GM18498 (cell line): ENCODE data around the gene MTMR12.

Experiments used
- ATAC-seq: cut with Tn5 transposase; IDR thresholded peaks from one replicate; pipeline ENCODE4 v1.9.1; 2021; ENCODE audit warnings: mild to moderate bottlenecking, moderate library complexity; ENCODE audit not compliant: unreplicated experiment

MTMR12 gene, protein sequence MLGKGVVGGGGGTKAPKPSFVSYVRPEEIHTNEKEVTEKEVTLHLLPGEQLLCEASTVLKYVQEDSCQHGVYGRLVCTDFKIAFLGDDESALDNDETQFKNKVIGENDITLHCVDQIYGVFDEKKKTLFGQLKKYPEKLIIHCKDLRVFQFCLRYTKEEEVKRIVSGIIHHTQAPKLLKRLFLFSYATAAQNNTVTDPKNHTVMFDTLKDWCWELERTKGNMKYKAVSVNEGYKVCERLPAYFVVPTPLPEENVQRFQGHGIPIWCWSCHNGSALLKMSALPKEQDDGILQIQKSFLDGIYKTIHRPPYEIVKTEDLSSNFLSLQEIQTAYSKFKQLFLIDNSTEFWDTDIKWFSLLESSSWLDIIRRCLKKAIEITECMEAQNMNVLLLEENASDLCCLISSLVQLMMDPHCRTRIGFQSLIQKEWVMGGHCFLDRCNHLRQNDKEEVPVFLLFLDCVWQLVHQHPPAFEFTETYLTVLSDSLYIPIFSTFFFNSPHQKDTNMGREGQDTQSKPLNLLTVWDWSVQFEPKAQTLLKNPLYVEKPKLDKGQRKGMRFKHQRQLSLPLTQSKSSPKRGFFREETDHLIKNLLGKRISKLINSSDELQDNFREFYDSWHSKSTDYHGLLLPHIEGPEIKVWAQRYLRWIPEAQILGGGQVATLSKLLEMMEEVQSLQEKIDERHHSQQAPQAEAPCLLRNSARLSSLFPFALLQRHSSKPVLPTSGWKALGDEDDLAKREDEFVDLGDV

DNA sequence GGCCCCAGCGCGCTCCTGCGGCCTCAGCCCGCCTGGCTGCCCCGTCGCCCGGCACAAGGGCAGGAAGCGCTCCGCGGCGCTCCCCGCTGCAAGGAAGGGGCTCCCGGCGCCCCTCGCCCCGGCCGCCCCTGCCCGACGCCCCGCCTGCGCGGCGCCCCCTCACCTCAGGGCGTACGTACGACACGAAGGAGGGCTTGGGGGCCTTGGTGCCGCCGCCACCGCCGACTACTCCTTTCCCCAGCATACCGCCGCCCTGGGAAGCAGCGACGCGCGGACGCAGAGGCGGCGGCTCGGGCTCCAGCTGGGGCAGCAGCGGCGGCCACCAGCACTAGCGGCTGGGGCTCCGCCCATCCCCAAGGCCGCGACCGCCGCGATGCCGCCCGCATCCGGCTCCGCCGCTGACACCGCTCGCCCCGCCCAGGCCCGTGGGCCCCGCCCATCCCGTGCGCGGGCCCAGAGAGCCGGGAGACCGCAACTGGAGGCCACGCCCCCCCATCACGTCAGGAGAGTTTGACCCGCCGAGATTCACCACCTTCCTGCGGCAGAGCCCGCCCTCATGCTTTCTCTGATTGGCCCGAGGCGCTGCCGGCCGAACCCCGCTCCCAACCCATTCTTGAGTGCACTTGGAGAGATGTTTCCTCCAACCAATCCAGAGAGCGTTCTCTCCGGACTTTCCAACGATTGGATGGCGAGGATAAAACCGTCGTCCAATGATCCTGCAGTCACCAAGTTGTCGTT, at the start of gene MTMR12:
Gene MTMR12, minus strand, starts transcription at position 345 of the 738 bp plus-strand sequence. Its CDS starts 101 bp downstream, at position 244.
- peak; percentile 91 for ATAC-seq

DNA sequence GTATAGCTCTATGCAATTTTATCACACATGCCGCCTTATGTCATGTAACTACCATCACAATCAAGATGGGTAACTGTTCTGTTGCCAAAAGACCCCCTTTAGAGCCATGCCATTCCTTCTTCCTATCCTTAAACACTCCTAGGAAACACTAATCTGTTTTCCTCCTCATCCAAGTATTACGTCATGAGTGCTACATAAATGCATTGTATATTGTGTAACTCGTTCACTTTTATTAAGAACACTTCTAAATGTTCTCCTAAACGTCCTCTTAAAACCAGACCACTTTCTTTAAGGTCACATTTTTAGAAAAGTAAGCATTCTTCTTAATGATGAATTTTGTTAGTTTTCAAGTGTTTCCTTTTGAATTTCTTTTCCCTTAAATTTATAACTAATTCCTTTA, 49.8 kb upstream of the MTMR12 start:
- ATAC-seq = no peak

DNA sequence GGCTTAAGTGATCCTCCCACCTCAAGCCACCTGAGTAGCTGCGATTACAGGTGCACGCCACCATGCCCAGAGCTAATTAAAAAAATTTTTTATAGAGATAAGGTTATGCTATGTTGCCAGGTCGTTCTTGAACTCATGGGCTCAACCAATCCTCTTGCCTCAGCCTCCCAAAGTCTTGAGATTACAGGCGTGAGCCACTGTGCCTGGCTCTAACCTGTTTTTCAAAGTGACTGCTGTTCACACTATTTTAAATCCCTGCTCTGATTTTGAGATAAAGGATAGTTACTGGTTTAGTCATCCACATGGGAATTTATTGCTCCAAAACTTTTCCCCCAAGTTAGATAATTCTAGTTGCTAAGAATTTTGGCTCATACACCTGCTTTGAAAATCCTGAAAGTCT, 48.2 kb upstream of the MTMR12 start:
- ATAC-seq = no peak

DNA sequence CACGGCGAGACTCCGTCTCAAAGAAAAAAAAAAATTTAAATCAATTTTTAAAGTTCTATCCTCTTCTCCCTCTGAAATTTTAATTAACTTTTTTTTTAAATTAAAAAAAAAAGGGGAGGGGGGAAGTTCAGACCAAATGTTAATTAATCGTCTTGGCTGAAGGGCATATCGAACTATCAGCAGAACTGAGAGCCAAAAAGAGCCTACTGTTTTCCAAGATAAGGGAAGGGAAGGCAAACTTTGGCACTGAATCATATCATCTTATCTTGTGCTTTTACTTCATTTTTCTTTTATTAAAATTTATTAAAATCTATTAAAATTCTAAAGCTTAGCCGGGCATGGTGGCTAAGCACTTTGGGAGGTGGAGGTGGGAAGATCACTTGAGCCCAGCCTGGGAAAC, 45.9 kb upstream of the MTMR12 start:
- no peak for ATAC-seq

DNA sequence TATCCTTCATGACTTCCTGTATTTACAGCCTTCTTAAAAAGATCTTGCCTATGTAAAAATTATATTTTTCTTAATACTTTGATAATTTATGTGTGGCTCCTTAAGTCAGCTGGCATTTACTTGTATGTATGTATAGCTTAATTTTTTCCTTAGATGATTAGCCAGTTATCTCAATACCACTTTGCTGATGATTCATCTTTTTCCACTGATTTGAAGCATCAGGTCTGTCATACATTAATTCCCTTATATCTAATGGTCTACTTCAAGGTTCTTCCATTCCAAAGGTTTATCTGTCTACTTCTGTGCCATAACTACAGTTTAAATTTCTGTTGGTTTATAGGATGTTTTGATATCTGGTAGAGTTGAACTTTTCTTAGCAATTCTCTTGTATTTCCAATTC, 44.9 kb upstream of the MTMR12 start:
- no peak for ATAC-seq

DNA sequence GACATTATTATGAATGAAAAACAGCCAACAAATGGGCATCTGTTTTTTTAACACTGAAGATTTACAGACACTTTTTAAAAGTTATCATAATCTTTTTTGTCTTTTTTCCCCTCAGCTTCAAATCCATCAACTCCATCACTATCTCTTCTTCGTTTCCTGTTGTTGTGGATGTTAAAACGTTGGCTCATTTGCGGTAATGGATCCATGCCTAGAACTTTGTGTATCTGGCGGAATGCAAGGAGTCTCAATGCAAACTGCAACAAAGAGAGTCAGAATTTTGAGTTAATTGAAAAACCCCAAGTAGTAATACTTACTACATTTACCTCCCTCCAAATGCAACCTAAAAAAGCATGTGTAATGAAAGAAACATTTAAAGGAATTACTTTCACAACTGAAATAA, 42.9 kb upstream of the MTMR12 start:
- ATAC-seq = no peak

DNA sequence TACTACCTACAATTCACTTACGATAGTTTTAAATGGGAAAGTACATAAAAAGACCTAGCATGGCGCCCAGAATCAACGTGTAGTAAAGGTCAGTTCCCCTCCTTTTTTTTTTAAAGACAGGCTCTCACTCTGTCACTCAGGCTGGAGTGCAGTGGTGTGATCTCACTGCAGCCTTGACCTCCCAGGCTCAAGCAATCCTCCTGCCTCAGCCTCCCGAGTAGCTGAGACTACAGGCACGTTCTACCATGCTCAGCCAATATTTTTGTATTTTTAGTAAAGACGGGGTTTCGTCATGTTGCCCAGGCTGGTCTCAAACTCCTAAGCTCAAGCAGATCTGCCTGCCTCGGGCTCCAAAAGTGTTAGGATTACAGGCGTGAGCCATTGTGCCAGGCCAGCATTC, 40.7 kb upstream of the MTMR12 start:
- no peak for ATAC-seq

DNA sequence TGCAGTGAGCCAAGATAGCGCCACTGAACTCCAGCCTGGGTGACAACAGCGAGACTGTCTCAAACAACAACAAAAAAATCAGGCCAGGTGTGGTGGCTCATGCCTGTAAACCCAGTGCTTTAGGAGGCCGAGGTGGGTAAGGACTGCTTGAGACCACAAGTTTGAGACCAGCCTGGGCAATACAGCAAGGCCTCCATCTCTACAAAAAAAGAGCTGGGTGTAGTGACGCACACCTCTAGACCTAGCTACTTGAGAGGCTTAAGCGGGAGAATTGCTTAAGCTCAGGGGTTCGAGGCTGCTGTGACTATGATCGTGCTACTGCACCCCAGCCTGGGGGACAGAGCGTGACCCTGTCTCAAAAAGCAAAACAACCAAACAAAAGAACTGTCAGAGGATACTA, 39.9 kb upstream of the MTMR12 start:
- ATAC-seq = no peak

DNA sequence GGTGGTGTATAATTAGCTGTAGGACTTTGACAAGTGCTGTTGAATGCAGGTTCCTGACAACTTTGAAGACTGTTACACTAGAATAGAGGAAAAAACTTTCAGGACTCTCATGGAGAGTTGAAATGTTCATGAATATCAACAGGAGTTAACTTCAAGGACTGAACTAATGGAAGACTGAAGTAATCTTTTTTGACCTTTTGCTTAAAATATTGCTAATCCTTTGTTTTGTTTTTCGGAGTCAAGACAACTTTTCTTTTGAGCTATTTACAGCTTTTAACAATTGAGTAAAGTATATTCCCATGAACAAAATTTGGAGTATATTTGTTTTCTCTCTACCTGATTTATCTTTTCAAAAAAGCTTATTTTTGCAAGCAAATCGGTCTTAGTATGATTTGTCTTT, 34.1 kb upstream of the MTMR12 start:
- no peak for ATAC-seq

DNA sequence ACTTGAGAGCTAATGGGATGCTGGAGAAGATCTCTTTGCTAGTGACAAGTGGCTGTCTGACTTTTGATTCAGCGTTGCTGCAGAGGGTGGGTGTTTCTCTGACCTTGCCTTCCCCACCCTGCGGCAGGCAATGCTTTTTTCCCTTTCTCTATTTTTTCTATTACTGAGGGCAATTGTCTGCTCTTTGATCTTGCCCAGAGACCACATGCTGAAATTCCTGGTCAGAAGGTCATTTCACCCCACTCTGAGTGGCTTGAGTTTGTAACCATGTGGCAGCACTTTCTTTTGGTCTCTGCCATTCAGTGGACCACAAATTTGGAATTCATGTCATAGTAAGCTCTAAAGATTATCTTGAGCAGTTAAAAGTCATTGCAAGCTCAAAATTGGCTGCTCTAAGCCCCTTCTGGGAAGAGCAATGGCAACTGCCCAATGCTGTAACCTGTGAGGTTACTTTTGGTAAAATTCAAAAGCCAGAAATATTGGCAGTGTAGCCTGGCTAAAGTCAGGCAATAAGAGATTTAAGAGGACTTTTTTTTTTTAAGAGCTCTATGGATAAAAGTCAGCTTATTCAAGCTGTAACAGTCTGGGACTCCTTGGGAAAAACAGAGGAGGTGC, 30.4 kb upstream of the MTMR12 start:
- no peak for ATAC-seq

DNA sequence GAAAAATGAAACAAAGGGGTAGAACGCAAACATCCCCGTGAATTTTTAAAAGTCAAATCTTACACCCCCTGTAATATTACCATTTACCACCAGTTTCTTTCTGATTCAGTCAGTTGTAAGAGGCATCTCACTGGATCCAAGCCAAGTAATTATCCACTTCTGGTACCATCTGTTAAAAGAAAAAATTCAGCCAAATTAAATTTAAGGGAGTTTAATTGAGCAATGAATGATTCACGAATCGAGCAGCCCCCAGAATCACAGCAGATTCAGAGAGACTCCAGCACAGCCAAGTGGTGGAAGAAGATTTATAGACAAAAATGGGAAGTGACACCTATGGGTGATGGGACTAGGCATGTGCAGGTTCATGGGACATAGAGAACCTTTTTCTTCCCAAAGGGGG, 29.9 kb upstream of the MTMR12 start:
- no peak for ATAC-seq

DNA sequence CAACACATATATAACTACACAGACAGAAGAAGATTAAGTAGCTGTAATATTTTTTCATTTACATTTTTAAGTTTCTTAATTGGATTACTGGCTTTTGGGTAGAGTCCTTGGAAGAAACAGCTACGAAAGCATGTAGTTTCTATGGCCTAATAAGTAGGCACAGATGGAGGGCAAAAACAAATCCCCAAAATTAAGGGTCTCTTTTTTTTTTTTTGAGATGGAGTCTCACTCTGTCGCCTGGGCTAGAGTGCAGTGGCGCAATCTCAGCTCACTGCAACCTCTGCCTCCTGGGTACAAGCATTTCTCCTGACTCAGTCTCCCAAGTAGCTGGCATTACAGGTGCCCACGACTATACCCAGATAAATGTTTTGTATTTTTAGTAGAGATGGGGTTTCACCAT, 27.1 kb upstream of the MTMR12 start:
- no peak for ATAC-seq

DNA sequence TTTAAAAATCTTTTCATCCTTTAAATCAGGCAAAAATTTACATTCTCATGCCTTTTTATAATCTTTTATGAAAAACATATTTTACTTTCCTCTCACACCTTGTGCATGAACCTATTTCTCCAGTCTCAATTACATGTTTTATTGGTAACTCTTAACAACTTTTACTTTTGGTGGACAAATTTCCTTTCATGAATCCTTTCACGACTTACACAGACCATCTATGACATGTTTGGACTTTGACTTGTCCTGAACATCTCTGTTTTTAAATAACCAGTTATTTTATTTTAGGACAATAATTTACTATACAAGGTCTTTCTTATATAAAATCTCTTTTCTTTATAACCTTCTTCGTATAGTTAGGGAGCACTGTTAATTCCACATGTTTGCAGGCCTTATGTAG, 26.5 kb upstream of the MTMR12 start:
- no peak for ATAC-seq

DNA sequence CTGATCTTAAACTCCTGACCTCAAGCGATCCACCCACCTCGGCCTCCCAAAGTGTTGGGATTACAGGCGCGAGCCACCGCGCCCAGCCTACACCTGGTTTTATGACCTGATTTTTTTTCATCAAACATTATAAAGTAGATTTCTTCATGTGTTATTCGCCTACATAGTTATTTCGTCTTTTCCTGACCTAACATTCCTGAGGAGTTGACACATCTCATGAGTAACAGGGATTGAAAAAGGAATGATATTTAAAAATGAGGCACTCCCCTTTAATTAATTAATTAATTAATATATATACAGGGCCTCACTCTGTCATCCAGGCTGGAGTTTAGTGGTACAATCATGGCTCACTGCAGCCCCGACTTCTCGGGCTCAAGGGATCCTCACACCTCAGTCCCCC, 20.2 kb upstream of the MTMR12 start:
- ATAC-seq = no peak

DNA sequence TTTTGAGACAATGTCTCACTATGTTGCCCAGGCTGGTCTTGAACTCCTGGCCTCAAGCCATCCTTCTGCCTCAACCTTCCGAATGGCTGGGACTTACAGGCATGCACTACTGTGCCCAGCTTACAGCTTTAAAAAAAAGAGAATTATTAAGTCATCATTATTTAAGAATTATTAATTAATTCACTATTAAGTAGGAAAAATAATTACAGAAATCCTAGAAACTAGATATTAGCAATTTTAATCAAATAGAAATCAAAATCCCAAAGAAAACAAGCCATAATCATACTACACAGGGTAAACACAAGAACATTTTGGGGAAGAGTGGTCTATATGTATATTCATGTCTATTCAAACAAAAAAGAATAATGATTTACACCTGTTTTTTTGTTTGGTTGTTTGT, 19.6 kb upstream of the MTMR12 start:
- no peak for ATAC-seq

DNA sequence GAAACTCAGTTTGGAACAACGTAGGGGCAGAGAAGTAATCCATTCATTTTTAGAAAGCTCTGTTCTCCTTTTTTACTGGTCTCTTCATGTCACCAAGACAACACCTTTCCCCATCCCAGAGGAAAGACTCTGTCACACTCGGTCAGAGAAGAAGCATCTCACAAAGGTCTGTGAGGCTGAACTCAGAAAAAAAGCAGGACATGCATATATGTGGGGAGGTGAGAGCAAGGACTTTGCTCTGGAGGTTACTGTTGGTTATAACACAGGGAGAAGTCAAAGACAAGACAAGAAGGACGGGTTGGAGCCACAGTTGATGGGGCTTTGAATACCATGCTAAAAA, 19.2 kb upstream of the MTMR12 start:
- ATAC-seq = no peak

DNA sequence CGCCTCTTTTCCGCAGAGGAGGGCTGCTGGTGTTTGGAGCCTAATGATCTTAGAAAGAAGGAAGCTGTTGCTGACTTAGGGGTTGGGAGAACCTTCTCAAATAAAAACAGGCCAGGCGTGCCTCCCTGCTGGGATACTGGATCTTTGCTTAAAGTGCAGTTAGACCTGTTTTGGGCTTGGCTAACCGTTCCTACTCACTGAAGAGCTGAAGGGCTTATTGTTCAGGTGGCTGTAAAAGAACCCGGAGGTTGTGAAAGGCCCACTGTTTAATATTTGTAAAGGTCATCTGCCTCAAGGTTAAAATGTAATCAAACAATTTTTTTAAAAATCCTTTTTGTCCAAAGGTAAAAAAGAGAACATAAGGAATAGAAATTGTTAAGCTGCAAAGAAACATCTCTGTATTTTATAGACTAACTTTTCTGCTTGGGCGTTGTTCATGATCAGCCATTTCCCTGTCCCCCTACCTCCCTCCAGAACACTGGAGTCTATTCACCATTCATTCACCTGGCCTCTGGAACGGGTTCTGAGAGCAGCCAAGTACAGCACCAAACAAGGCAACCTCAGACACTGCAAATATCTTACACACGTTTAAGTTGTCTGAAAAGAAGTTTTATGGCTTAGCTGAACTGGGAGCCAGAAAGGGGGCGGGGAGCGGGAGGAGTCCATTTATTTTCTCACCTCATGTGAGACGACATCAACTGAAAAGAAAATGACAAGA, 18.6 kb upstream of the MTMR12 start:
- ATAC-seq = no peak

DNA sequence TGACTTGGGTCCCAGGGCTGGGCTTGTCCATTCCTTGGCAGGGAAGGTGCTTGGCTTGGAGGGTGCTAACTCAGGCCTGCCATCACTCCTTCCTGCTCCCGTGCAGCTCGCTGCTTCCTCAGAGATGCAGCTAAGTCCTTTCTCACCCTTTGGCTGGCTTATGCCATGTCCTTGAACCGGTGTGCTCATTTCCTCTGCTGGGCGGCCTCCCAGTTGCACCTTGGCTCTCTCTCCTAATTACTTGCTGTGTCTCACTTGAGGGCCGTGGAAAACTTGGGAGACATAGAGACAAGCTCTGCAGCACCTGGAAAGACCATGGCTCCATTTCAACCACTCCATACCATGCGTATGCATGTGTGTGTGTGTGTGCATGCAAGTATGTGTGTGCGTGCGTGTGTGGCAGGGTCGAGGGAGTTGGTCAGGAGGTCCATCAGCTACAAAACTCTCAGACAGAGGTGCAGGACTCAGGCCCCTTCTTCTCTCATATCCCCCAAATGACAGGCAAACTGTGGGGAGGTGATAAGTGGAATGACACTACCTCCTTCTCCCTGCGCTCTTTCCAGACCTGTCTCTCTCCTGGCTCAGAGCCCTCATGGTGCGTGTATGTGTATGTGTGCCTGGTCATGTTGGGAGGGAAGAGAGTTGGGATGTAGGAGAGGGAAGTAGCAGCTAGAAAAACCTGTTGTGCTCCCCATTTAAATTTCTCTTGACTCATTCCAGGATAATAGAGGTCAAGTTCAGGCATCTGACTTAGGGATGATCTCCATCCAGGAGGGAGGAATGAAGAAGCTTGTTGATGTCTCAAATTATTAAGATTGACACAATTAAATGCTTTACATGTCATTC, 17.6 kb upstream of the MTMR12 start:
- ATAC-seq = no peak

DNA sequence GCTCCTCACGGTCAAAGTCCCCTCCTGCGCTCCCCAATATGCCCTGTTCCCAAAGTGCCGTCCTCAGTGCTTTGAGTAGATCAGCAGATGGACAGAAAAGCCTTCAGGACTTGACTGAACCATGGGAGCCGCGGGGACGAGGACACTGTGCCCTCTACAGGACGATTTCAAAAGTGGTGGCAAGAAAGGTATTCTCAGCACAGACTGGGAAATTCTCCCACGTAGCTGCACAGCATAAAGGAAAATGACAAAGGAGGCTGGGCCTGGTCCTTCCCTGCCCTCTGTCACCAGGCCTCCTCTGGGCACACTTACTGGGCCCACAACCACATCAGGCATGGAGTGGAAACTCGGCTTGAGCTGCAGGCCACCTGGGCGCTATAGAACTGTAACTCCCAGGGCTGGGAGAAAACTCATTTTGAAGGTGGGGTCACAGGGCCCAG, 16.7 kb upstream of the MTMR12 start:
- ATAC-seq = peak; percentile 79
